ENCODE measurements around the gene SP6. TPM values are rescaled to one million over a fixed set of nuclear protein-coding genes. Genes with fewer than 3 reads are reported as not detected.

The SP6 gene
- total RNA-seq, 1 experiment from 2014 or later: 10.8 TPM

DNA sequence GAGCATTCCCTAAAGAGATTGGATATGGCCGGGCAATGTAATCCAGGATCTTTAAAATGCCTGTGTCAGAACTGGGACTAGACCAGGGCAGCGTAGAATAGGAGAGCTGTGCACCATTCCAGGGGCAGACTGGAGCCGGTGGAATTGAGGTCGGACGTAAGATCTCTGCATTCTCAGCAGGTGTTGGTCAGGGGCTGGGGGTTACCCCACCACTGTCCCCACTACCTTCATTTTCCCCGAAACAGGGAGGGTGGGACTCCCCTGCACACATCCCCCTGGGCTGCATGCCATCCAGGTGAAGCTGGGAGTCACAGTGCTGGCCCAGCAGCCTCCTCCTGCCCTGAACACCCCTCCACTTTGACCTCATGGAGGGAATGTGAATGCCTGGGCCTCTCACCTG lies 47.2 kb downstream of the SP6 start:
- Histone ChIP-seq H3K27ac (ENCODE audit: low read depth, low read length) (no peak overlapping the region), H2AFZ (ENCODE audit: low read depth, low read length, poor library complexity, severe bottlenecking) (no peak overlapping the region), H3K9me3 (ENCODE audit: control insufficient read depth in 1 of 2, insufficient read depth in 1 of 2, low read depth in 1 of 2, low read length in 2 of 2) (no peaks in the 10 kb centered on the region), H4K20me1 (ENCODE audit: insufficient read depth) (no peaks in the 10 kb centered on the region), H3K27me3 (ENCODE audit: insufficient read depth, low read length) (peaks cover 11% of the 10 kb centered on the region; the same call in 1 of the 2 replicates), H3K4me2 (ENCODE audit: low read length) (no peak overlapping the region), H3K4me3 (replicated peaks in 1 of 2; ENCODE audit: low read depth in 1 of 2, low read length in 2 of 2) (no peak overlapping the region), H3K9me2 (ENCODE audit: insufficient read depth) (no peaks in the 10 kb centered on the region), H3K9ac (ENCODE audit: low read length) (no peak overlapping the region), H3K79me2 (ENCODE audit: insufficient read depth, low read length) (no peaks in the 10 kb centered on the region), H3K36me3 (ENCODE audit: control insufficient read depth in 1 of 2, insufficient read depth in 2 of 2, low read length in 2 of 2) (peaks cover 4 to 5% of the 10 kb centered on the region in 2 experiments; a peak in 2 of 4 replicates), H3K4me1 (ENCODE audit: control insufficient read depth in 1 of 2, insufficient read depth in 2 of 2, low read length in 2 of 2) (no peaks in the 10 kb centered on the region)
- BruUV-seq (replicated peaks): no TSS peak
- ChIA-PET CTCF (no interaction called here), RAD21 (ENCODE audit: low non-redundant PET in 1 of 2, low total read pairs in 2 of 2, uncharacterized antibody in 2 of 2, unreplicated experiment in 2 of 2) (no interaction called here), POLR2A (no interaction called here)
- ATAC-seq (no peak), DNase-seq (ENCODE audit: low read depth, low spot score) (no peak)
- TF ChIP-seq ZFX (IDR thresholded peaks at IDR 0.05) (no peak), POLR2A (IDR thresholded peaks at IDR 0.05; ENCODE audit: borderline replicate concordance, extremely low read depth, insufficient read depth, insufficient read length) (no peak)
- TF ChIP-seq, protein P1, sequence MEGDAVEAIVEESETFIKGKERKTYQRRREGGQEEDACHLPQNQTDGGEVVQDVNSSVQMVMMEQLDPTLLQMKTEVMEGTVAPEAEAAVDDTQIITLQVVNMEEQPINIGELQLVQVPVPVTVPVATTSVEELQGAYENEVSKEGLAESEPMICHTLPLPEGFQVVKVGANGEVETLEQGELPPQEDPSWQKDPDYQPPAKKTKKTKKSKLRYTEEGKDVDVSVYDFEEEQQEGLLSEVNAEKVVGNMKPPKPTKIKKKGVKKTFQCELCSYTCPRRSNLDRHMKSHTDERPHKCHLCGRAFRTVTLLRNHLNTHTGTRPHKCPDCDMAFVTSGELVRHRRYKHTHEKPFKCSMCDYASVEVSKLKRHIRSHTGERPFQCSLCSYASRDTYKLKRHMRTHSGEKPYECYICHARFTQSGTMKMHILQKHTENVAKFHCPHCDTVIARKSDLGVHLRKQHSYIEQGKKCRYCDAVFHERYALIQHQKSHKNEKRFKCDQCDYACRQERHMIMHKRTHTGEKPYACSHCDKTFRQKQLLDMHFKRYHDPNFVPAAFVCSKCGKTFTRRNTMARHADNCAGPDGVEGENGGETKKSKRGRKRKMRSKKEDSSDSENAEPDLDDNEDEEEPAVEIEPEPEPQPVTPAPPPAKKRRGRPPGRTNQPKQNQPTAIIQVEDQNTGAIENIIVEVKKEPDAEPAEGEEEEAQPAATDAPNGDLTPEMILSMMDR (IDR thresholded peaks at IDR 0.05 in 2 of 3, conservative IDR thresholded peaks at IDR 0.05 in 1 of 3; ENCODE audit: borderline replicate concordance in 1 of 3, insufficient read depth in 1 of 3, low read depth in 2 of 3, low read length in 2 of 3): no peak
- intact Hi-C loops (cut with micrococcal nuclease): loop anchor here (5.0 kb wide), 1 partner anchor 71 kb away; the partner anchor contains the start of gene TBX21

DNA sequence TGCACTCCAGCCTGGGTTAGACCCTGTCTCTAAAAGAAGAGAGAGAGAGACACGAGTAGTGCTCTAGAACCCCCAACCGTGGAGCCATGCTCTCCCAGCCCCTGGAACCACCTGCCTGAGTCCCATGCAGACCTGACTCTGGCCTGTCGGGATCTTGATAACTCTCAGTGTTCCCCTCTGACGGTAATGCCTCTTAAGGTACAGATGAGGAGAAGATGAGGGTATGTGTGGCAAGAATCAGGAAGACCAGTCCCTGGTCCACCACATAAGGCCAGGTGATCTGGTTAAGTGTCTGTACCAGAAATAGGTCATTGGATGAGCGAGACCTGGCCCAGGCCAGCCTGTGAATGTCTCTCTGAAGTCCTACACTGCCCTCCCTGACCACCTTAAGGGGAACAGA lies 47.8 kb downstream of the SP6 start:
- RAD21 ChIA-PET (ENCODE audit: low non-redundant PET in 1 of 2, low total read pairs in 2 of 2, uncharacterized antibody in 2 of 2, unreplicated experiment in 2 of 2): no interaction called here
- no TSS peak for BruUV-seq (replicated peaks)
- no peak overlapping the region for H3K4me2 ChIP-seq (ENCODE audit: low read length)
- H3K27ac ChIP-seq (ENCODE audit: low read depth, low read length): no peak overlapping the region
- intact Hi-C loops (cut with micrococcal nuclease): loop anchor here (5.0 kb wide), 1 partner anchor 71 kb away; the partner anchor contains the start of gene TBX21
- TF ChIP-seq RAD21 (IDR thresholded peaks at IDR 0.05; ENCODE audit: low read depth) (no peak), POLR2AphosphoS5 (IDR thresholded peaks at IDR 0.05; ENCODE audit: low read depth, low read length) (no peak), CEBPB (IDR thresholded peaks at IDR 0.05; ENCODE audit: low read depth) (no peak), CBX3 (IDR thresholded peaks at IDR 0.05; ENCODE audit: low read depth) (no peak), EGR1 (IDR thresholded peaks at IDR 0.05; ENCODE audit: low read depth) (no peak), ZFX (IDR thresholded peaks at IDR 0.05) (no peak), EZH2phosphoT487 (IDR thresholded peaks at IDR 0.05; ENCODE audit: borderline replicate concordance) (no peak)
- TF ChIP-seq, protein P2, sequence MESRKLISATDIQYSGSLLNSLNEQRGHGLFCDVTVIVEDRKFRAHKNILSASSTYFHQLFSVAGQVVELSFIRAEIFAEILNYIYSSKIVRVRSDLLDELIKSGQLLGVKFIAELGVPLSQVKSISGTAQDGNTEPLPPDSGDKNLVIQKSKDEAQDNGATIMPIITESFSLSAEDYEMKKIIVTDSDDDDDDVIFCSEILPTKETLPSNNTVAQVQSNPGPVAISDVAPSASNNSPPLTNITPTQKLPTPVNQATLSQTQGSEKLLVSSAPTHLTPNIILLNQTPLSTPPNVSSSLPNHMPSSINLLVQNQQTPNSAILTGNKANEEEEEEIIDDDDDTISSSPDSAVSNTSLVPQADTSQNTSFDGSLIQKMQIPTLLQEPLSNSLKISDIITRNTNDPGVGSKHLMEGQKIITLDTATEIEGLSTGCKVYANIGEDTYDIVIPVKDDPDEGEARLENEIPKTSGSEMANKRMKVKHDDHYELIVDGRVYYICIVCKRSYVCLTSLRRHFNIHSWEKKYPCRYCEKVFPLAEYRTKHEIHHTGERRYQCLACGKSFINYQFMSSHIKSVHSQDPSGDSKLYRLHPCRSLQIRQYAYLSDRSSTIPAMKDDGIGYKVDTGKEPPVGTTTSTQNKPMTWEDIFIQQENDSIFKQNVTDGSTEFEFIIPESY (IDR thresholded peaks at IDR 0.05; ENCODE audit: extremely low read depth, insufficient replicate concordance, low read length): no peak
- no peaks in the 10 kb centered on the region for H3K79me2 ChIP-seq (ENCODE audit: insufficient read depth, low read length)
- CTCF ChIA-PET: no interaction called here
- H4K20me1 ChIP-seq (ENCODE audit: insufficient read depth): no peaks in the 10 kb centered on the region
- H3K36me3 ChIP-seq (ENCODE audit: control insufficient read depth in 1 of 2, insufficient read depth in 2 of 2, low read length in 2 of 2): 0 out of 4 replicates have a peak, but pooled peaks cover 0 to 5% of the 10 kb centered on the region in 2 experiments
- H3K4me3 ChIP-seq (replicated peaks in 1 of 2; ENCODE audit: low read depth in 1 of 2, low read length in 2 of 2): no peak overlapping the region
- H3K9me3 ChIP-seq (ENCODE audit: control insufficient read depth in 1 of 2, insufficient read depth in 1 of 2, low read depth in 1 of 2, low read length in 2 of 2): no peaks in the 10 kb centered on the region
- no peak overlapping the region for H3K9ac ChIP-seq (ENCODE audit: low read length)
- no peak overlapping the region for H2AFZ ChIP-seq (ENCODE audit: low read depth, low read length, poor library complexity, severe bottlenecking)
- DNase-seq (ENCODE audit: low read depth, low spot score) (no peak), ATAC-seq (no peak)
- POLR2A ChIA-PET: no interaction called here
- H3K9me2 ChIP-seq (ENCODE audit: insufficient read depth): no peaks in the 10 kb centered on the region
- H3K27me3 ChIP-seq (ENCODE audit: insufficient read depth, low read length): peaks cover 11% of the 10 kb centered on the region; the same call in 1 of the 2 replicates
- no peaks in the 10 kb centered on the region for H3K4me1 ChIP-seq (ENCODE audit: control insufficient read depth in 1 of 2, insufficient read depth in 2 of 2, low read length in 2 of 2)

All from HCT116 (cell line).